ENCODE data around the gene EHMT1.
"Not testable (repeated sequence)": the region's sequence is repeated elsewhere in the genome, so short reads cannot be mapped to it uniquely, and the experiment has no call there.

Gene EHMT1

GRCh38 chr9:137696136-137696925 lies 77.5 kb downstream of the EHMT1 start:
- DNase-seq = no peak

GRCh38 chr9:137697193-137697592 lies 78.4 kb downstream of the EHMT1 start:
- no peak for DNase-seq

GRCh38 chr9:137697832-137698231 lies 79.0 kb downstream of the EHMT1 start:
- no peak for DNase-seq

GRCh38 chr9:137700911-137701310 lies 82.1 kb downstream of the EHMT1 start:
- no peak for DNase-seq

- DNase-seq = no peak
Observed at GRCh38 chr9:137702615-137703379, 84.0 kb downstream of the EHMT1 start.

GRCh38 chr9:137703842-137704508 lies 85.2 kb downstream of the EHMT1 start:
- DNase-seq = no peak

- no peak for DNase-seq
Observed at GRCh38 chr9:137705443-137705863, 86.6 kb downstream of the EHMT1 start.

GRCh38 chr9:137705906-137706305 lies 87.1 kb downstream of the EHMT1 start:
- DNase-seq = no peak

GRCh38 chr9:137707361-137707760 lies 88.6 kb downstream of the EHMT1 start:
- no peak for DNase-seq

GRCh38 chr9:137708590-137709284 lies 89.9 kb downstream of the EHMT1 start:
- no peak for DNase-seq

GRCh38 chr9:137709411-137710101 lies 90.8 kb downstream of the EHMT1 start:
- no peak for DNase-seq

- DNase-seq = no peak
Observed at GRCh38 chr9:137710704-137711103, 91.9 kb downstream of the EHMT1 start.

- DNase-seq = no peak
Observed at GRCh38 chr9:137711678-137712105, 92.9 kb downstream of the EHMT1 start.

GRCh38 chr9:137715321-137715720 lies 96.5 kb downstream of the EHMT1 start:
- DNase-seq = no peak

- not testable (repeated sequence) for DNase-seq
Observed at GRCh38 chr9:137715866-137716693, 97.3 kb downstream of the EHMT1 start.

GRCh38 chr9:137716694-137717287 lies 98.0 kb downstream of the EHMT1 start:
- DNase-seq = no peak

GRCh38 chr9:137717776-137718327 lies 99.0 kb downstream of the EHMT1 start:
- DNase-seq = no peak

- DNase-seq = no peak
Observed at GRCh38 chr9:137719194-137719593, 100.4 kb downstream of the EHMT1 start.

- no peak for DNase-seq
Observed at GRCh38 chr9:137720571-137721110, 101.8 kb downstream of the EHMT1 start.

GRCh38 chr9:137721479-137721878 lies 102.7 kb downstream of the EHMT1 start:
- no peak for DNase-seq
